Measurements from ENCODE around the gene NUTM1. TPM values are rescaled to one million over a fixed set of nuclear protein-coding genes. Genes with fewer than 3 reads are reported as not detected.
A peak's percentile ranks its signal among the peaks of the same experiment; 100 is the strongest.

Gene NUTM1
- total RNA-seq, 1 experiment from 2014 or later, result 0.46 TPM

- TF ChIP-seq, protein P1, sequence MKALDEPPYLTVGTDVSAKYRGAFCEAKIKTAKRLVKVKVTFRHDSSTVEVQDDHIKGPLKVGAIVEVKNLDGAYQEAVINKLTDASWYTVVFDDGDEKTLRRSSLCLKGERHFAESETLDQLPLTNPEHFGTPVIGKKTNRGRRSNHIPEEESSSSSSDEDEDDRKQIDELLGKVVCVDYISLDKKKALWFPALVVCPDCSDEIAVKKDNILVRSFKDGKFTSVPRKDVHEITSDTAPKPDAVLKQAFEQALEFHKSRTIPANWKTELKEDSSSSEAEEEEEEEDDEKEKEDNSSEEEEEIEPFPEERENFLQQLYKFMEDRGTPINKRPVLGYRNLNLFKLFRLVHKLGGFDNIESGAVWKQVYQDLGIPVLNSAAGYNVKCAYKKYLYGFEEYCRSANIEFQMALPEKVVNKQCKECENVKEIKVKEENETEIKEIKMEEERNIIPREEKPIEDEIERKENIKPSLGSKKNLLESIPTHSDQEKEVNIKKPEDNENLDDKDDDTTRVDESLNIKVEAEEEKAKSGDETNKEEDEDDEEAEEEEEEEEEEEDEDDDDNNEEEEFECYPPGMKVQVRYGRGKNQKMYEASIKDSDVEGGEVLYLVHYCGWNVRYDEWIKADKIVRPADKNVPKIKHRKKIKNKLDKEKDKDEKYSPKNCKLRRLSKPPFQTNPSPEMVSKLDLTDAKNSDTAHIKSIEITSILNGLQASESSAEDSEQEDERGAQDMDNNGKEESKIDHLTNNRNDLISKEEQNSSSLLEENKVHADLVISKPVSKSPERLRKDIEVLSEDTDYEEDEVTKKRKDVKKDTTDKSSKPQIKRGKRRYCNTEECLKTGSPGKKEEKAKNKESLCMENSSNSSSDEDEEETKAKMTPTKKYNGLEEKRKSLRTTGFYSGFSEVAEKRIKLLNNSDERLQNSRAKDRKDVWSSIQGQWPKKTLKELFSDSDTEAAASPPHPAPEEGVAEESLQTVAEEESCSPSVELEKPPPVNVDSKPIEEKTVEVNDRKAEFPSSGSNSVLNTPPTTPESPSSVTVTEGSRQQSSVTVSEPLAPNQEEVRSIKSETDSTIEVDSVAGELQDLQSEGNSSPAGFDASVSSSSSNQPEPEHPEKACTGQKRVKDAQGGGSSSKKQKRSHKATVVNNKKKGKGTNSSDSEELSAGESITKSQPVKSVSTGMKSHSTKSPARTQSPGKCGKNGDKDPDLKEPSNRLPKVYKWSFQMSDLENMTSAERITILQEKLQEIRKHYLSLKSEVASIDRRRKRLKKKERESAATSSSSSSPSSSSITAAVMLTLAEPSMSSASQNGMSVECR (CRISPR knock-in tag; IDR thresholded peaks at IDR 0.05; ENCODE audit: borderline replicate concordance), result 0 out of 2 replicates have a peak, but pooled peaks have one; percentile 17
- TF ChIP-seq, protein P2, sequence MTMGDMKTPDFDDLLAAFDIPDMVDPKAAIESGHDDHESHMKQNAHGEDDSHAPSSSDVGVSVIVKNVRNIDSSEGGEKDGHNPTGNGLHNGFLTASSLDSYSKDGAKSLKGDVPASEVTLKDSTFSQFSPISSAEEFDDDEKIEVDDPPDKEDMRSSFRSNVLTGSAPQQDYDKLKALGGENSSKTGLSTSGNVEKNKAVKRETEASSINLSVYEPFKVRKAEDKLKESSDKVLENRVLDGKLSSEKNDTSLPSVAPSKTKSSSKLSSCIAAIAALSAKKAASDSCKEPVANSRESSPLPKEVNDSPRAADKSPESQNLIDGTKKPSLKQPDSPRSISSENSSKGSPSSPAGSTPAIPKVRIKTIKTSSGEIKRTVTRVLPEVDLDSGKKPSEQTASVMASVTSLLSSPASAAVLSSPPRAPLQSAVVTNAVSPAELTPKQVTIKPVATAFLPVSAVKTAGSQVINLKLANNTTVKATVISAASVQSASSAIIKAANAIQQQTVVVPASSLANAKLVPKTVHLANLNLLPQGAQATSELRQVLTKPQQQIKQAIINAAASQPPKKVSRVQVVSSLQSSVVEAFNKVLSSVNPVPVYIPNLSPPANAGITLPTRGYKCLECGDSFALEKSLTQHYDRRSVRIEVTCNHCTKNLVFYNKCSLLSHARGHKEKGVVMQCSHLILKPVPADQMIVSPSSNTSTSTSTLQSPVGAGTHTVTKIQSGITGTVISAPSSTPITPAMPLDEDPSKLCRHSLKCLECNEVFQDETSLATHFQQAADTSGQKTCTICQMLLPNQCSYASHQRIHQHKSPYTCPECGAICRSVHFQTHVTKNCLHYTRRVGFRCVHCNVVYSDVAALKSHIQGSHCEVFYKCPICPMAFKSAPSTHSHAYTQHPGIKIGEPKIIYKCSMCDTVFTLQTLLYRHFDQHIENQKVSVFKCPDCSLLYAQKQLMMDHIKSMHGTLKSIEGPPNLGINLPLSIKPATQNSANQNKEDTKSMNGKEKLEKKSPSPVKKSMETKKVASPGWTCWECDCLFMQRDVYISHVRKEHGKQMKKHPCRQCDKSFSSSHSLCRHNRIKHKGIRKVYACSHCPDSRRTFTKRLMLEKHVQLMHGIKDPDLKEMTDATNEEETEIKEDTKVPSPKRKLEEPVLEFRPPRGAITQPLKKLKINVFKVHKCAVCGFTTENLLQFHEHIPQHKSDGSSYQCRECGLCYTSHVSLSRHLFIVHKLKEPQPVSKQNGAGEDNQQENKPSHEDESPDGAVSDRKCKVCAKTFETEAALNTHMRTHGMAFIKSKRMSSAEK (CRISPR knock-in tag; IDR thresholded peaks at IDR 0.05; ENCODE audit: borderline replicate concordance), result no peak
- 0 out of 2 replicates have a peak, but pooled peaks have one; percentile 41 for TF ChIP-seq FOXP1 (CRISPR knock-in tag; IDR thresholded peaks at IDR 0.05; ENCODE audit: borderline replicate concordance)
Measured at GRCh38 chr15:34366271-34367065, 23.4 kb downstream of the NUTM1 start (continued).

DNA sequence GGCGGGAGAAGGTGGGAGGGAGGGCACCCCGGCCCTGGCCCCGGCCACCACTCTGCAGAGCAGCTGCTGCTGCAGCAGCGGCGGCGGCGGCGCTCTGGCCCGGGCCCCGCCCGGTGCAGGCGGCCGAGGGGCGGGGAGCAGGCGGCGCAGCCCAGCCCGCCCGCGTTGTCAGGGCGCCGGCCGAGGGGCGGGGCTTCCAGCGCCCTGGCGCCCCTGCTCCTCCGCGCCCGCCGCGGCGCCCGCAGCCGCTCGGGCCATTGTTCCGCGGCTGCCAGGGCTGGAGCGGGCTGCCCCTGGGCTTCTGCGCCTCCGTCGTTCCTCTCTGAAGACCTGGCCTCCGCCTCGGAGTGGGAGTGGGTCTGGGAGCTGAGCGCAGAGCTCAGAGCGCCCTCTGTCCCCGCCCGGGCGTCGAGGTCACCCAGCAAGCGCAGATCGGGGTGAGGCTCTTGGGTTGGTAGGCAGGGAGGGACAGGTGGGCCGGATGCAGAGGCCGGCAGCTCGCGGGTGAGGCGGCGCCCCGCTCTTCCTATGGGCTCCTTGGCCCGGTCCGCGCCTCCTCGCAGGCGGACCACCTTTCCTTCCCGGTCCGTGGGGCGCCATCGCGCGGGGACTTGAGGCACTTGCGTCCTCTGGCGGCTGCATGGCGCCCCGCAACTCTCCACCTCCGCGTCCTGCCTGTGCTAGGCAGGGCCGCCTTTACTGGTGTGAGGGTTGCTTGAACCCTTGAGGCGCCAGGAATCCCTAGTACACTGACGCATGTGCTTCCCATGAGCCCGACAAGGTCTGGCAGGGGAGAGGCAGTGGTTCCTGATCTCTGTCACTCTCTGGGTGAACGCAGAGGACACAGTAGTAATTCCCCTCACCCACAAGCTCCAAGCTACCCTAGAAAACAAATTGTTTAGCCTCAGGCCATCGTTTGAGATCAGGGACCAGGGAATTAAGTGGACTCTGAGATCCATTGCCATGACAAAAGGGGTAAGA is 24.3 kb downstream of the NUTM1 start, which contains the start of gene LPCAT4:
Gene LPCAT4, minus strand, starts transcription at position 96 of the 981 bp plus-strand sequence. CDS start 96 bp downstream, outside the sequence.
- H3K4me3 Mint-ChIP-seq, result peak within 1 kb of the TSS; percentile 96
- no peaks in the 10 kb centered on the region; the same call in 1 of the 2 replicates for H3K27me3 Mint-ChIP-seq (ENCODE audit: low read depth)
- ChIA-PET CTCF (interaction anchor here (0.7 to 2.9 kb wide), 17 partner anchors 9 to 258 kb away, joined by 3 to 27 read pairs (median 4); partner anchors contain the start of genes GOLGA8B, KATNBL1, NOP10 and NUTM1), POLR2A (interaction anchor here (0.7 to 2.6 kb wide), 7 partner anchors 9 to 266 kb away, joined by 3 to 9 read pairs (median 4); partner anchors contain the start of genes EMC7, GOLGA8B, NOP10 and NUTM1)
- peaks cover 6% of the 10 kb centered on the region for H3K9me3 Mint-ChIP-seq
- ATAC-seq, result peak; percentile 77
- peaks cover 10% of the 10 kb centered on the region for H3K36me3 Mint-ChIP-seq
- peak within 1 kb of the TSS; percentile 95 for H3K27ac Mint-ChIP-seq
- peaks cover 17% of the 10 kb centered on the region for H3K4me1 Mint-ChIP-seq
- DNase-seq (ENCODE audit: low spot score), result peak; percentile 86
- peak; percentile 57; the same call in 1 of the 2 replicates for TF ChIP-seq PRRX2 (CRISPR knock-in tag; IDR thresholded peaks at IDR 0.05)
- peak; percentile 41; the same call in 1 of the 2 replicates for TF ChIP-seq E2F5 (CRISPR knock-in tag; IDR thresholded peaks at IDR 0.05)
- no peak for TF ChIP-seq ZNF219 (CRISPR knock-in tag; IDR thresholded peaks at IDR 0.05; ENCODE audit: borderline replicate concordance)
- 0 out of 2 replicates have a peak, but pooled peaks have one; percentile 24 for TF ChIP-seq USF2 (CRISPR knock-in tag; IDR thresholded peaks at IDR 0.05)
- peak; percentile 91 for TF ChIP-seq ZBTB43 (CRISPR knock-in tag; IDR thresholded peaks at IDR 0.05)
- 0 out of 2 replicates have a peak, but pooled peaks have one; percentile 28 for TF ChIP-seq USF1 (CRISPR knock-in tag; IDR thresholded peaks at IDR 0.05)
- no peak for TF ChIP-seq ATF6 (CRISPR knock-in tag; IDR thresholded peaks at IDR 0.05)
- TF ChIP-seq ATF1 (CRISPR knock-in tag; IDR thresholded peaks at IDR 0.05), result no peak
- TF ChIP-seq NFE2L1 (CRISPR knock-in tag; IDR thresholded peaks at IDR 0.05), result peak; percentile 14; the same call in 1 of the 2 replicates
- peak; percentile 27 for TF ChIP-seq FOXK1 (CRISPR knock-in tag; IDR thresholded peaks at IDR 0.05)
- TF ChIP-seq JAZF1 (CRISPR knock-in tag; IDR thresholded peaks at IDR 0.05), result no peak
